Measurements from ENCODE around the gene IGFL1. TPM values are rescaled to one million over a fixed set of nuclear protein-coding genes. Genes with fewer than 3 reads are reported as not detected.

IGFL1 gene
- polyA plus RNA-seq, 2 of the 4 experiments (the other 2 are of a cell fraction) = 0.88 to 1.9 TPM

GRCh38 chr19:46180701-46181387, 48.7 kb upstream of the IGFL1 start (continued):
- TF ChIP-seq, protein P1, sequence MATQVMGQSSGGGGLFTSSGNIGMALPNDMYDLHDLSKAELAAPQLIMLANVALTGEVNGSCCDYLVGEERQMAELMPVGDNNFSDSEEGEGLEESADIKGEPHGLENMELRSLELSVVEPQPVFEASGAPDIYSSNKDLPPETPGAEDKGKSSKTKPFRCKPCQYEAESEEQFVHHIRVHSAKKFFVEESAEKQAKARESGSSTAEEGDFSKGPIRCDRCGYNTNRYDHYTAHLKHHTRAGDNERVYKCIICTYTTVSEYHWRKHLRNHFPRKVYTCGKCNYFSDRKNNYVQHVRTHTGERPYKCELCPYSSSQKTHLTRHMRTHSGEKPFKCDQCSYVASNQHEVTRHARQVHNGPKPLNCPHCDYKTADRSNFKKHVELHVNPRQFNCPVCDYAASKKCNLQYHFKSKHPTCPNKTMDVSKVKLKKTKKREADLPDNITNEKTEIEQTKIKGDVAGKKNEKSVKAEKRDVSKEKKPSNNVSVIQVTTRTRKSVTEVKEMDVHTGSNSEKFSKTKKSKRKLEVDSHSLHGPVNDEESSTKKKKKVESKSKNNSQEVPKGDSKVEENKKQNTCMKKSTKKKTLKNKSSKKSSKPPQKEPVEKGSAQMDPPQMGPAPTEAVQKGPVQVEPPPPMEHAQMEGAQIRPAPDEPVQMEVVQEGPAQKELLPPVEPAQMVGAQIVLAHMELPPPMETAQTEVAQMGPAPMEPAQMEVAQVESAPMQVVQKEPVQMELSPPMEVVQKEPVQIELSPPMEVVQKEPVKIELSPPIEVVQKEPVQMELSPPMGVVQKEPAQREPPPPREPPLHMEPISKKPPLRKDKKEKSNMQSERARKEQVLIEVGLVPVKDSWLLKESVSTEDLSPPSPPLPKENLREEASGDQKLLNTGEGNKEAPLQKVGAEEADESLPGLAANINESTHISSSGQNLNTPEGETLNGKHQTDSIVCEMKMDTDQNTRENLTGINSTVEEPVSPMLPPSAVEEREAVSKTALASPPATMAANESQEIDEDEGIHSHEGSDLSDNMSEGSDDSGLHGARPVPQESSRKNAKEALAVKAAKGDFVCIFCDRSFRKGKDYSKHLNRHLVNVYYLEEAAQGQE (IDR thresholded peaks at IDR 0.05) = no peak
- TF ChIP-seq KDM1A (IDR thresholded peaks at IDR 0.05; ENCODE audit: low read depth) (no peak), TP53 (CRISPR knock-in tag; IDR thresholded peaks at IDR 0.05) (no peak), PHF8 (IDR thresholded peaks at IDR 0.05; ENCODE audit: borderline replicate concordance, low read depth) (no peak), CHD4 (IDR thresholded peaks at IDR 0.05; ENCODE audit: borderline replicate concordance) (no peak), POLR2AphosphoS2 (conservative IDR thresholded peaks at IDR 0.05; ENCODE audit: low read length) (no peak), RNF2 (IDR thresholded peaks at IDR 0.05; ENCODE audit: borderline replicate concordance, low read depth) (no peak), RFX5 (IDR thresholded peaks at IDR 0.05) (no peak), HDAC2 (IDR thresholded peaks at IDR 0.05) (no peak), HOXA7 (CRISPR knock-in tag; IDR thresholded peaks at IDR 0.05) (peak; percentile 20; the same call in 1 of the 2 replicates), BHLHE40 (IDR thresholded peaks at IDR 0.05; ENCODE audit: low read depth, low read length) (no peak), ZSCAN20 (CRISPR knock-in tag; IDR thresholded peaks at IDR 0.05) (peak; percentile 90), EP300 (IDR thresholded peaks at IDR 0.05) (no peak), CBX8 (IDR thresholded peaks at IDR 0.05) (no peak), MAFK (IDR thresholded peaks at IDR 0.05; ENCODE audit: partially characterized antibody) (peak; percentile 23), ZC3H11A (IDR thresholded peaks at IDR 0.05) (no peak), EHMT2 (IDR thresholded peaks at IDR 0.05; ENCODE audit: low read depth) (no peak), KDM5A (IDR thresholded peaks at IDR 0.05) (no peak), CEBPB (IDR thresholded peaks at IDR 0.05) (no peak), HOXB5 (CRISPR knock-in tag; IDR thresholded peaks at IDR 0.05) (peak; percentile 93), ESRRA (IDR thresholded peaks at IDR 0.05; ENCODE audit: borderline replicate concordance, low read length) (no peak), RCOR1 (IDR thresholded peaks at IDR 0.05; ENCODE audit: low read depth, low read length) (no peak), HMGXB4 (CRISPR knock-in tag; IDR thresholded peaks at IDR 0.05; ENCODE audit: borderline replicate concordance) (no peak), ZFP36 (IDR thresholded peaks at IDR 0.05; ENCODE audit: borderline replicate concordance, partially characterized antibody) (no peak), ZNF302 (CRISPR knock-in tag; IDR thresholded peaks at IDR 0.05) (peak; percentile 80; the same call in 1 of the 2 replicates), FOSB (CRISPR knock-in tag; IDR thresholded peaks at IDR 0.05) (peak; percentile 65; the same call in 1 of the 2 replicates), HEYL (CRISPR knock-in tag; IDR thresholded peaks at IDR 0.05) (no peak), NFE2L2 (conservative IDR thresholded peaks at IDR 0.05; ENCODE audit: low read length) (no peak), POLR2A (IDR thresholded peaks at IDR 0.05; ENCODE audit: low read length) (no peak), CBX2 (IDR thresholded peaks at IDR 0.05; ENCODE audit: borderline replicate concordance, low read depth) (no peak), SREBF2 (IDR thresholded peaks at IDR 0.05) (no peak), GATA3 (IDR thresholded peaks at IDR 0.05; ENCODE audit: borderline replicate concordance) (peak; percentile 10; the same call in 1 of the 2 replicates), CTCF (IDR thresholded peaks at IDR 0.05) (no peak), NR3C1 (IDR thresholded peaks at IDR 0.05) (no peak)
- TF ChIP-seq, protein P2, sequence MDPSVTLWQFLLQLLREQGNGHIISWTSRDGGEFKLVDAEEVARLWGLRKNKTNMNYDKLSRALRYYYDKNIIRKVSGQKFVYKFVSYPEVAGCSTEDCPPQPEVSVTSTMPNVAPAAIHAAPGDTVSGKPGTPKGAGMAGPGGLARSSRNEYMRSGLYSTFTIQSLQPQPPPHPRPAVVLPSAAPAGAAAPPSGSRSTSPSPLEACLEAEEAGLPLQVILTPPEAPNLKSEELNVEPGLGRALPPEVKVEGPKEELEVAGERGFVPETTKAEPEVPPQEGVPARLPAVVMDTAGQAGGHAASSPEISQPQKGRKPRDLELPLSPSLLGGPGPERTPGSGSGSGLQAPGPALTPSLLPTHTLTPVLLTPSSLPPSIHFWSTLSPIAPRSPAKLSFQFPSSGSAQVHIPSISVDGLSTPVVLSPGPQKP (IDR thresholded peaks at IDR 0.05; ENCODE audit: low read depth, low read length) = no peak
- TF ChIP-seq, protein P3, sequence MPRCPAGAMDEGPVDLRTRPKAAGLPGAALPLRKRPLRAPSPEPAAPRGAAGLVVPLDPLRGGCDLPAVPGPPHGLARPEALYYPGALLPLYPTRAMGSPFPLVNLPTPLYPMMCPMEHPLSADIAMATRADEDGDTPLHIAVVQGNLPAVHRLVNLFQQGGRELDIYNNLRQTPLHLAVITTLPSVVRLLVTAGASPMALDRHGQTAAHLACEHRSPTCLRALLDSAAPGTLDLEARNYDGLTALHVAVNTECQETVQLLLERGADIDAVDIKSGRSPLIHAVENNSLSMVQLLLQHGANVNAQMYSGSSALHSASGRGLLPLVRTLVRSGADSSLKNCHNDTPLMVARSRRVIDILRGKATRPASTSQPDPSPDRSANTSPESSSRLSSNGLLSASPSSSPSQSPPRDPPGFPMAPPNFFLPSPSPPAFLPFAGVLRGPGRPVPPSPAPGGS (IDR thresholded peaks at IDR 0.05) = no peak

All from A549 (cell line).